ENCODE data around the gene UBE2G1. TPM values are rescaled to one million over a fixed set of nuclear protein-coding genes. Genes with fewer than 3 reads are reported as not detected.
"Not testable (repeated sequence)": the region's sequence is repeated elsewhere in the genome, so short reads cannot be mapped to it uniquely, and the experiment has no call there.

Gene UBE2G1
- total RNA-seq, 1 donor from 2014 or later, result 120 TPM

DNA sequence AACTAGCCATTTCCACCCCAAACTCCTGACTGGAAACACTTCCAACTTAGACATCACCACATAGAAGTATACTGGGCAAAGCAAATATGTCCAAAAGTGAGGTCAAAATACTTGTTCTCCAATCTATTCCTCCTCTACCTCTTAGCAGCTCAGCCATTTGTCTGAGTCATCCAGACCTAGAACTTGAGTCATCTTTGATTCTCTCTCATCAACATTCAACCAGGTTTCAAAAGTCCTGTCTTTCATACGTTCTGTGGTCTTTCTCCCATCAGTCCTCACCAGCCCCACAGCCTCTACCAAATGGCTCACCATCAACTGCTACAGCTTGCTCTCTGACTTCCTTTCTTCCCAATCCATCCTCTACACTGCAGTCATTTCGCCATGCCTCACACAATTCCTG, 109.5 kb downstream of the UBE2G1 start:
- Mint-ChIP-seq H3K4me3 (ENCODE audit: unreplicated experiment) (no peak overlapping the region), H3K27ac (ENCODE audit: unreplicated experiment) (no peak overlapping the region), H3K27me3 (ENCODE audit: unreplicated experiment) (peaks cover 2% of the 10 kb centered on the region), H3K9me3 (ENCODE audit: unreplicated experiment) (peaks cover under 1% of the 10 kb centered on the region), H3K4me1 (ENCODE audit: low read depth, unreplicated experiment) (peaks cover 5% of the 10 kb centered on the region), H3K36me3 (ENCODE audit: unreplicated experiment) (peaks cover 9% of the 10 kb centered on the region)
- TF ChIP-seq, protein P1, sequence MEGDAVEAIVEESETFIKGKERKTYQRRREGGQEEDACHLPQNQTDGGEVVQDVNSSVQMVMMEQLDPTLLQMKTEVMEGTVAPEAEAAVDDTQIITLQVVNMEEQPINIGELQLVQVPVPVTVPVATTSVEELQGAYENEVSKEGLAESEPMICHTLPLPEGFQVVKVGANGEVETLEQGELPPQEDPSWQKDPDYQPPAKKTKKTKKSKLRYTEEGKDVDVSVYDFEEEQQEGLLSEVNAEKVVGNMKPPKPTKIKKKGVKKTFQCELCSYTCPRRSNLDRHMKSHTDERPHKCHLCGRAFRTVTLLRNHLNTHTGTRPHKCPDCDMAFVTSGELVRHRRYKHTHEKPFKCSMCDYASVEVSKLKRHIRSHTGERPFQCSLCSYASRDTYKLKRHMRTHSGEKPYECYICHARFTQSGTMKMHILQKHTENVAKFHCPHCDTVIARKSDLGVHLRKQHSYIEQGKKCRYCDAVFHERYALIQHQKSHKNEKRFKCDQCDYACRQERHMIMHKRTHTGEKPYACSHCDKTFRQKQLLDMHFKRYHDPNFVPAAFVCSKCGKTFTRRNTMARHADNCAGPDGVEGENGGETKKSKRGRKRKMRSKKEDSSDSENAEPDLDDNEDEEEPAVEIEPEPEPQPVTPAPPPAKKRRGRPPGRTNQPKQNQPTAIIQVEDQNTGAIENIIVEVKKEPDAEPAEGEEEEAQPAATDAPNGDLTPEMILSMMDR (IDR thresholded peaks at IDR 0.05; ENCODE audit: partially characterized antibody, unreplicated experiment), result no peak
- DNase-seq, result no peak

DNA sequence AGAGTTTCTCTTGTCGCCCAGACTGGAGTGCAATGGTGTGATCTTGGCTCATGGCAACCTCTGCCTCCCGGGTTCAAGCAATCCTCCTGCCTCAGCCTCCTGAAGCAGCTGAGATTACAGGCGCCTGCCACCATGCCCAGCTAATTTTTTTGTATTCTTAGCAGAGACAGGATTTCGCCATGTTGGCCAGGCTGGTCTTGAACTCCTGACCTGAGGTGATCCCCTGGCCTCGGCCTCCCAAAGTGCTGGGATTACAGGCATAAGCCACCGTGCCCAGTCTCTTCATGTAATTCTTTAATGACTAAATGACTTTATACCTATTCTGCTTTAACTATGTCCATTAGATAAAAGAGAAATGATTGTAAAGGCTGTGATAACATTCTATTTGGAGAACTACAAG, 111.2 kb downstream of the UBE2G1 start:
- H3K4me1 Mint-ChIP-seq (ENCODE audit: low read depth, unreplicated experiment); DNase-seq; H3K4me3 Mint-ChIP-seq (ENCODE audit: unreplicated experiment); H3K9me3 Mint-ChIP-seq (ENCODE audit: unreplicated experiment); H3K27me3 Mint-ChIP-seq (ENCODE audit: unreplicated experiment); H3K27ac Mint-ChIP-seq (ENCODE audit: unreplicated experiment); H3K36me3 Mint-ChIP-seq (ENCODE audit: unreplicated experiment): not testable (repeated sequence)

DNA sequence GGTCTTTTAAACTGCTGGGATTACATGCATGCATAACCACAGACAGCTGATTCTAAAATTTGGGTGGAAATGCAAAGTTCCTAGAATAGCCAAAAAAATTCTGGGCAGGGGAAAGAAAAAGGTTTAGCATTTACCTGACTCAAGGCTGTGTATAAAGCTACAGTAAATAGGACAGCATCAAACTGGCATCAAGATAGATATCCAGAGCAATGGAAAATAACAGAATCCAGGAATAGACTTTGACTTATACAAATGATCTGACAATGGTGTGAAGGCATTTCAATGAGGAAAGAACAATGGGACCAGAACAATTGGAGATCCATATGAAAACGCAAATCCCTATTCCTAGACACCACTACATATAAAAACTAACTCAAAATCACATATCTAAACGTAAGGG, 115.6 kb downstream of the UBE2G1 start:
- peaks cover 5% of the 10 kb centered on the region for H3K36me3 Mint-ChIP-seq (ENCODE audit: unreplicated experiment)
- TF ChIP-seq, protein P1 (IDR thresholded peaks at IDR 0.05; ENCODE audit: partially characterized antibody, unreplicated experiment), result no peak
- H3K4me1 Mint-ChIP-seq (ENCODE audit: low read depth, unreplicated experiment), result peaks cover 40% of the 10 kb centered on the region
- H3K27ac Mint-ChIP-seq (ENCODE audit: unreplicated experiment), result no peak overlapping the region
- DNase-seq, result no peak
- H3K9me3 Mint-ChIP-seq (ENCODE audit: unreplicated experiment), result peaks cover 1% of the 10 kb centered on the region
- no peak overlapping the region for H3K4me3 Mint-ChIP-seq (ENCODE audit: unreplicated experiment)
- H3K27me3 Mint-ChIP-seq (ENCODE audit: unreplicated experiment), result no peaks in the 10 kb centered on the region

DNA sequence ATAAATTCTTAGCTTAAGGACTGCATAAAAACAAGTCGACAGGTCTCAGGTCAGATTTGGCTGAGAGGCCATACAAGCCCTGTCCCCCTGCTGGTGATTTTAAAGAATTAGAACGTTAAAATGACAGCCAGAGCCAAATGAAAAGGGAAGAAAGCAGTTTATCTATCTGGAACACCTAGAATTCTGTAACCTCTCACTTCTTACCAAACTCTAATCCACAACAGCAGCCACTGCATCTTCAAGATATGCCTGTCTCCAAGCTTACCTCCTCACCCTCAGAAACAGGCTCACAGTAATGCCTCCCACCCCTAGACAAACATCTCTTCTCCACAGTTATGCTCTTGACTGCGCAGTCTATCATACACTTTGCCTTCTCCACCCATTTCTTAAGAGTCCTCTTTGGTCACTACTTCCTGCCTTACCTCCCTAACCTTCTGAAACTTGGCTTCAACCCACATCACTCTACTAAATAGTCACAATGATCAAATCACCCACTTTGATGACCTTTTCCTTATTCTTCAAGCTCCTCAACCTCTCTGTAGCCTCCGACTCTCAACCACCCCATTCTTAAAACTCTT, 116.9 kb downstream of the UBE2G1 start:
- H3K9me3 Mint-ChIP-seq (ENCODE audit: unreplicated experiment), result peaks cover 1% of the 10 kb centered on the region
- peaks cover 5% of the 10 kb centered on the region for H3K36me3 Mint-ChIP-seq (ENCODE audit: unreplicated experiment)
- peaks cover 2% of the 10 kb centered on the region for H3K27me3 Mint-ChIP-seq (ENCODE audit: unreplicated experiment)
- H3K27ac Mint-ChIP-seq (ENCODE audit: unreplicated experiment), result peak overlapping the region; percentile 75
- DNase-seq, result no peak
- H3K4me3 Mint-ChIP-seq (ENCODE audit: unreplicated experiment), result peak overlapping the region; percentile 1
- TF ChIP-seq, protein P1 (IDR thresholded peaks at IDR 0.05; ENCODE audit: partially characterized antibody, unreplicated experiment), result peak; percentile 74
- peaks cover 48% of the 10 kb centered on the region for H3K4me1 Mint-ChIP-seq (ENCODE audit: low read depth, unreplicated experiment)

DNA sequence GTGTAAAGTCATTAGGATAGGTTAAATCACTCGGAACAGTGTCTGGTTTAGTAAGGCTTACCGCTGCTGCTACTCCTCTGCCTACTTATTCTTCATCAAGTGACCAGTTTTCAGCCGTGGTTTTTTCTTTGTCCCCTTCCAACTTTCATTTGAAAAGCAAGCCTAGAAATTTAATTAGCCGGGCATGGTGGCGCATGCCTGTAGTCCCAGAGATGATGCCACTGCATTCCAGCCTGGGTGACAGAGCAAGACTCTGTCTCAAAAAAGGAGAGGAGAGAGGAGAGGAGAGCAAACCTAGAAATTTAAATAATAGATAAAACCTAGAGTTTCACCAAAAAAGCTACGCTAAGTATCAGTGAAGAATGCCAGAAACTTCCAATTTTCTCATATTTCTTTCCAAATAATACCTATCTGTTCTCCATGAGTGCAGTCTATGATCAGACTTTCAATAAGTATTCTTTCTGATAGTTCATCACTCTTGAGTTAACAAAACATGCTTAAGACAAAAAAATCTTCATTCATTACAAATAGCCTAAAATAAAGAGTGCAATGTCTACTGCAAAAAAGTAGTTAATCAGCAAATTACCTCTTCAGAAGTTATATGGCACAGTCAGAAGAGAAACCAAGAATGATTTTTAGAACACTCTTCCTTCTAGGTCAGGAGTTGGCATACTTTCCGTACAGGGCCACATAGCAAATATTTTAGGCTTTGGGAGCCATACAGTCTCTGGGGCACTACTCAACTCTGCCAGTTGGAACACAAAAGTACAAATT, 117.8 kb downstream of the UBE2G1 start:
- TF ChIP-seq, protein P1 (IDR thresholded peaks at IDR 0.05; ENCODE audit: partially characterized antibody, unreplicated experiment), result no peak
- Mint-ChIP-seq H3K36me3 (ENCODE audit: unreplicated experiment) (peaks cover 5% of the 10 kb centered on the region), H3K9me3 (ENCODE audit: unreplicated experiment) (peaks cover 1% of the 10 kb centered on the region), H3K4me1 (ENCODE audit: low read depth, unreplicated experiment) (peaks cover 50% of the 10 kb centered on the region), H3K27ac (ENCODE audit: unreplicated experiment) (peak overlapping the region; percentile 94), H3K27me3 (ENCODE audit: unreplicated experiment) (peaks cover 2% of the 10 kb centered on the region), H3K4me3 (ENCODE audit: unreplicated experiment) (peak overlapping the region; percentile 72)
- DNase-seq, result no peak
